Measurements from ENCODE around the gene PCGF3.

GRCh38 chr4:789571-790465, 84.2 kb downstream of the PCGF3 start:
- no peak for TF ChIP-seq CTCF (IDR thresholded peaks at IDR 0.05; ENCODE audit: low read depth, low read length, missing input control)
- no peak for TF ChIP-seq GABPA (IDR thresholded peaks at IDR 0.05 in 1 of 2, conservative IDR thresholded peaks at IDR 0.05 in 1 of 2)
- TF ChIP-seq RAD21 (IDR thresholded peaks at IDR 0.05) = no peak
- no peak for TF ChIP-seq REST (IDR thresholded peaks at IDR 0.05)
- no peak for TF ChIP-seq SP1 (IDR thresholded peaks at IDR 0.05)
- TF ChIP-seq HNF4A (conservative IDR thresholded peaks at IDR 0.05) = no peak
- TF ChIP-seq ZBTB33 (IDR thresholded peaks at IDR 0.05) = no peak
- no peak for TF ChIP-seq YY1 (IDR thresholded peaks at IDR 0.05)
- TF ChIP-seq JUND (IDR thresholded peaks at IDR 0.05) = no peak
